GM18519 (cell line): ENCODE measurements around the gene TCEAL9.
"Not testable (repeated sequence)": the region's sequence is repeated elsewhere in the genome, so short reads cannot be mapped to it uniquely, and the experiment has no call there.

Experiments used
- ATAC-seq: cut with Tn5 transposase; IDR thresholded peaks from one replicate; pipeline ENCODE4 v1.9.1; 2021; ENCODE audit warnings: mild to moderate bottlenecking, moderate library complexity; ENCODE audit not compliant: unreplicated experiment, low FRiP score

Gene TCEAL9

DNA sequence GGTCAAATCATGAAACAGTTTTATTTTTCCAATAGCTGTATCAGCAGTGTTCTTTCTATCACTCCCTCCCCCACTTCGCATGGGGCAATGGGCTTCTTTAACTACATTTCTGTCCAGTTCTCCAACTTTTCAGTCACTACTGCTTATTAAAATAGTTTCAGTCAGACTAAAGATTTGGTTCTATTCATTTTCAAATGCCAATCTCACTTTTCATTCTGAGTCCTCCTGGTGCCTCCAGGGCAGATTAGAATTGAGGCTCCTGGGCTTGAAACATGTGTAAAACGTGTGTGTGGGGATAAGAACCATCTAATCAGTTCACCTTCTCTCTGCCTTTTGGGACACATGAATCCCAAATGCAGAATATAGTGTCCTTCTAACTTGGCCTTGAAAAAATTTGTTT lies 16.6 kb downstream of the TCEAL9 start:
- no peak for ATAC-seq

- no peak for ATAC-seq
Observed at GRCh38 chrX:103373581-103373980, 17.3 kb downstream of the TCEAL9 start.

- no peak for ATAC-seq
Observed at GRCh38 chrX:103376118-103376978, 20.0 kb downstream of the TCEAL9 start, which contains the start of gene BEX3. Gene BEX3 (plus strand): TSS chrX:103376538. CDS start chrX:103377522, 984 bp downstream.

GRCh38 chrX:103376979-103377324 lies 20.6 kb downstream of the TCEAL9 start:
- ATAC-seq = no peak

GRCh38 chrX:103378990-103379389 lies 22.7 kb downstream of the TCEAL9 start:
- ATAC-seq = no peak

DNA sequence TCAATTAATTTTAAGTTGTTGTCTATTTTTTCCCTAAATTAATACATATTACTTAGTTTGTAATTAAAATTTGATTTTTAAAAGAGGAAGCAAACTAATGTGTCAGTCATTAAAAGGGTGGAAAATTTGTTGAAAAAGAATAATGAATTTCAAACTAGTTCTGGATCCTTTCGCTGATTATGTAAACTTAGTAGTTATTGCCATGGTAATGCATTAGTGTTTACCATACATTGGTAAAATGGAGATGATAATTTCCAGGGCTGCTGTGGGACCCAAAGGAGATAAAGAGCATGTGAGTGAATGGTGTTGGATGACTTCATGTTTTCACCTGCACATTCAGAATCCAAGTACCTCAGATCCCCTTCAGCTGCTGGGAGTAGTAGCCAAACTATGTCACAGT lies 26.6 kb downstream of the TCEAL9 start:
- no peak for ATAC-seq

DNA sequence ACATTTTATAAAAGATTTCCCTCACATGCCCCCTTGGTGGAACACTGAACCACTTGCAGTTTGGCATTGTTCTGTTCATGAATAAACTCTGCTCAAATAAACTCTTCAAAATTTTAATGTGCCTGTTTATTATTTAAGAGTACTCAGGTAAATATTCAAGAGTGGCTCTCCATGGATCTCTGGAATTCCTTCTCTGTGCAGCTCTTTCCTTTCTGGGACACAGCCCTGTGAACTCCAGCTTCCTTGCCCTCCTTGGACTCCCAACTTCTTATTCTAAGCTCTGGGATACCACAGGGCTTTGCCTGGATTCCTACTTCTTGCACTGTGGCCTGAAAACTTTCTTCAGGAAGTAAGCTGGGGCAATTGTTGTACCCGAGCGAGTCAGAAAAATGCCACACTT lies 28.4 kb downstream of the TCEAL9 start:
- ATAC-seq = no peak

DNA sequence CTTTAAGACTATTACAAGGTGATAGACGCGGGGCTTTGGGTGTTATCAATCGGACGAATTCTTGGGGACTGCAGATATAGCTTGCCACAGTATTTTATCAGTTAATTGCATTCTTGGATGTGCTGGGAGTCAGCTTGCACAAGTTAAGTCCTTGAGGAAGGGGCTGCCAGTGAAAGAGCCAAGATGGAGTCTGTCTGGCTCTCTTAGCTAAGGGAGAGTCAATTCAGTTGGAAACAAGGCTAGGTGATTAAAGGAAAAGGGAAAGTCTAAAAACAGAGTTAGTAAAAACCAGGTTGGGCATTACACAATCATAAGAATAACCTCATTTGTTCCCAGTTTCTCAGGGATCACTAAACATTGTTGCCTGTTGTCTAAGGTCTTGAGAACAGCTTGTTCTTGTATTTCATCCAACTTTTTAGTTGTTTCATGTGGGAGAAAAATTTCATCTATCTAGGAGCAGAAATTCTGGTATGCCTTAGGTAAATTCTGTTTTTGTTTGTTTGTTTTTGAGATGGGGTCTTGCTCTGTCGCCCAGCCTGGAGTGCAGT lies 29.1 kb downstream of the TCEAL9 start:
- ATAC-seq = not testable (repeated sequence)

GRCh38 chrX:103386332-103386731 lies 30.0 kb downstream of the TCEAL9 start:
- no peak for ATAC-seq

DNA sequence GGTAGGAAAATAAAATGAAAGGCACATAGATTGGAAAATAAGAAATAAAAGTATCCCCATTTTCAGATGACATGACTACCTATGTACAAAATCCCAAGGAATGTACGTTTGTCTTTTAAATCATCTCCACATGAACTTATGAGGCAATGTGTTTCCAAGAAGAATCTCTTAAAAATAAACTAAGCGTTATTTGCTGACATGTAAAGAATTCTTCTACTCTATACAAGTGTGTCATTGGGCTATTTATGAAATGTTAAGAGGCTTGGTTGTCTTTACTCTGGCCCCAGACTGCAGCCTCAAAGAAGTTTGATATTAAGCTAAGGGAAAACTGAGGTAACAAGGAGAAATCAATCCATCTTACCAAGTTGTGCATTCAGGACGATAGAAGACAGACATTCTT lies 37.2 kb downstream of the TCEAL9 start:
- no peak for ATAC-seq

- no peak for ATAC-seq
Observed at GRCh38 chrX:103396186-103396585, 39.9 kb downstream of the TCEAL9 start.

DNA sequence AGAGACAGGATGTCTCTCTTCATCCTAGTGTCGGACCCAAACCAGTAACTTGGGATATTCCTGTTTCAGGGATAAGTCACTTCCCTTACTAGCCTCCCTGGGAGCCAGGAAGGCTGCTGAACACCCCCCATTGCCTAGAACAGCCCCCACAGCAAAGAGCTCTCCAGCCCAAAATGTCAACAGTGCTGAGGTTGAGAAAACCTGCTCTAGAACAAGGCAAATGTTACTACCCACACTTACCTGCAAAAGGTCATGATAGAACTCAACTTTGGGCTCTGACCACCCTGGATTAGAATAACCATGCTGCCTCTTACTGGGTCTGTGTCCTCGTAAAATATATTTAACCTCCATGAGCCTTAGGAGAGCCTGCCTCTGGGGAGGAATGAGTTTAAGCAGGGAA lies 40.4 kb downstream of the TCEAL9 start:
- ATAC-seq = no peak

GRCh38 chrX:103397707-103398106 lies 41.4 kb downstream of the TCEAL9 start:
- no peak for ATAC-seq

GRCh38 chrX:103398421-103398864 lies 42.1 kb downstream of the TCEAL9 start:
- no peak for ATAC-seq

DNA sequence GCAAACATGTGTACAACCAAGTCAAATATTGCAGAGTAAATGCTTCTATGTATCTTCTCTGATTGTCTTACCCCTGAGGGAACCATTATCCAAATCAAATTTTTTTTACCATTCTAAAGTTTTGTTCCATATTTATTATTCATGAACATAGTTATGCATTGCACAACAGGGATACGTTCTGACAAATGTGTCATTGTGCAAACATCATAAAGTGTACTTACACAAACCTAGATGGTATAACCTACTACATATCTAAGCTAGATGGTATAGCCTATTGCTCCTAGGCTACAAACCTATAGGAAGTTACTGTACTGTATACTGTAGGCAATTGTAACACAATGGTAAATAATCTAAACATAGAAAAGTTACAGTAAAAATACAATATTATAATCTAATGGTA lies 43.4 kb downstream of the TCEAL9 start:
- no peak for ATAC-seq

DNA sequence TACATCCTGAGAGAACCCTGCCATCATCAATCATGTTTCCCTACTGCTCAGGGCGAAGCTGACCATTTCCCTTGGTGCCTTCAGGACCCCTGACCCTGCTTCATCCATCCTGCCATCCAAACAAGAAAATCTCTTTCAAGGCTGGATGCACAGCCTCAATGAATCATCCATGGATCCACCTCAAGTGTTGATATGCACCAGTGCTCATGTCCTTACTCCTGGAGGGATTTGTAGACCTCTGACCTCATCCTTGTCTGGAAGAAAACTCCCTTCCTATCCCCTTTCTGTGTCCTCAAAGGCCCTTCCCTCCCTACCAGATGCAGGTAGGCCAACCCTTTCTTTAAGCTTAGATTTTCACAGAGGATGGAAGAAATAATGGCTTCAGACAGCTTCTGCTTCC lies 44.6 kb downstream of the TCEAL9 start:
- ATAC-seq = no peak

- ATAC-seq = peak; percentile 89
Observed at GRCh38 chrX:103404231-103405008, 48.1 kb downstream of the TCEAL9 start.

DNA sequence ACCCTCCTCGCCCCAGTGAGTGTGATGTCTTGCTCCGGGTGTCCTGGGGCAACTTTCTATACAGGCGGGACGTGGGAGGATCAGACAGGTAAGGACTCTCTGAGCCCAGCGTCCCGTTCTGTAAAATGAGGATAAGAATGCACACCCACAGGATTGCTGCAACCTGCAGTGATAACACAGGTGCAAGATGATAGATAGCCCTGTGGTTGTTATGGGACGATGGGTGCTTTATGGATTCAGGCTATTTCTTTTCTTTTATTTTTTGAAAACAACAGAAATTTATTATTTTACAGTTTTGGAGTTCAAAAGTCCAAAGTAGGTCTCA lies 48.7 kb downstream of the TCEAL9 start:
- no peak for ATAC-seq

GRCh38 chrX:103406256-103406655 lies 50.0 kb downstream of the TCEAL9 start:
- ATAC-seq = no peak

DNA sequence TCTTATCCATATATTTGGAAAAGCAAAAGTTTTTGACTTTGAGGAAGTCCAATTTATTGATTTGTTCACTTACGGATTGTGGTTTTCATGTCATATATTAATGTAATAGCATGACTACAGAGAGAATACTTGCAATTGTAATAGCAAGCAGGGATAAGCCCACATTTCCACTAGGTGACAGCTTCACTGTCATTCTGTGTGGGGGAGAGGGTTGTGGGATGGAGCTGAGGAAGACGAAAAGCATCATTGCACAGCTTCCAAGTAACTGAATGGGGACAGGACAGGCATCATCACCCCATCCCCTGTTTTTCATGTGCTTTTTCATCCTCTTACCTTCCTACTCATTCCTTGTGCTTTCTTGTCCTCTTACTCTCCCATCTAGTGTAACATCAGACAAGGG lies 51.5 kb downstream of the TCEAL9 start:
- ATAC-seq = no peak
